ENCODE results near the gene FXR1.
"Not testable (repeated sequence)": the region's sequence is repeated elsewhere in the genome, so short reads cannot be mapped to it uniquely, and the experiment has no call there.

Gene FXR1

GRCh38 chr3:180934638-180935037 is 22.2 kb downstream of the FXR1 start:
- DNase-seq, result no peak

DNA sequence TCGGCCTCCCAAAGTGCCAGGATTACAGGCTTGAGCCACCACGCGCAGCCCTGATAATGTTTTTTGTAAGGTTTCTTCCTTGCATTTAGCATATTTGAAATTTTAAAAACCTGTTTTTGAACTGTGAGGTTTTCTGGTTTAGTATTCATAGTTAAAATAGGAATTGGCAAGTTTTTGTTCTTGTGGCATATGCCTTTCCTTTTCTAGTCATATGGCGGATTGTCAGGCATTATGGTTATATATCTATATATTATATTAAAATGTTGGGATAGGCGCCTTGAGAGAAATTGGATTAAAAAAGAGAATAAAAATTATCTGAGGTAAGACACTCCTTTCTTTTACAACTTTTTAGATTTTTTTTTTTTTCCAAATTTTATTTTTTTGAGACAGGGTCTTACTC is 28.4 kb downstream of the FXR1 start:
- no peak for DNase-seq

DNA sequence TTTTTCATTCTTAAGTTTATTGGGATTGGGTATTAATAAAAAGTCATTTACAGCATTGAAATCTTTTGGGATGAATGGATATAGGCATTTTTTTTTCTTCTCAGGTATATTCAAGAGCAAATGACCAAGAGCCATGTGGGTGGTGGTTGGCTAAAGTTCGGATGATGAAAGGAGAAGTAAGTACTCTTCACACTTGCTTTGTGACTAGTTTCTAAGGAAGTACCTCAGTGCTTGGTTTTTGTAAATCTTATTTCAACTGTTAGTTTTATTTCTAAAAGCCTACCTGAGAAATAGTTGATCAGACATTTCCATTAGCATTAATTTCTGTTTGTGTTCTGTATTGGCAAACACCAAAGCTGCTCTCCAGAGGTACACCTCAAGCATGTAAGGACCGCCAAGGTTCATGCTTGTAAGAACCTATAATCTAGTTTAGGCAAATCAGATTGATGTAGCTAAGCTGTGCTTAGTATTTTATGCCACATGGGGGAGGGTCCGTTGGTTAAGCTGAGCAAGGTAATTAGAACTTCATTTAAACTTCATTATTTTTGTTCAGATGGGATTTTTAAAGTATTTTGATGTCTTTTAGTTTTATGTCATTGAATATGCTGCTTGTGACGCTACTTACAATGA is 35.4 kb downstream of the FXR1 start:
- peak; percentile 30 to 46 for DNase-seq

DNA sequence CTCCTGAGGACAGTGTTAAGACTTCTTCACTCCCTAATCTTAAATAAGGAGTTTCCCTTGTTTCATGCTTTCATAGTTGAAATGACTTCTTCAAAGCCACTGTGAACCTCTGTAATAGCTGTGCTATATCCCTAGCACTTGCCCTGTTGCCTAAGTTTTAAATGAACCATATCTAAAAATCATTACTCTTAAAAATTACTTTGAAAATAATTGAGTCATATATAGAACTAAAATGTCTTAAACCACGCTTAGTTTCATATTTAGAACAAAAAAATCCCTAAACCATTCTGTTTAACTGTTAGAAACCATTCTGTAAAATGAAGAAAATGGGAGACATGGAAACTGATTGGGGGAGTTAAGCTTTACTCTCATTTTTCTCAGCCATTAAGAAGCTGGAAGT is 47.2 kb downstream of the FXR1 start:
- DNase-seq, result no peak

- DNase-seq, result no peak
Observed at GRCh38 chr3:180961087-180961486, 48.6 kb downstream of the FXR1 start.

DNA sequence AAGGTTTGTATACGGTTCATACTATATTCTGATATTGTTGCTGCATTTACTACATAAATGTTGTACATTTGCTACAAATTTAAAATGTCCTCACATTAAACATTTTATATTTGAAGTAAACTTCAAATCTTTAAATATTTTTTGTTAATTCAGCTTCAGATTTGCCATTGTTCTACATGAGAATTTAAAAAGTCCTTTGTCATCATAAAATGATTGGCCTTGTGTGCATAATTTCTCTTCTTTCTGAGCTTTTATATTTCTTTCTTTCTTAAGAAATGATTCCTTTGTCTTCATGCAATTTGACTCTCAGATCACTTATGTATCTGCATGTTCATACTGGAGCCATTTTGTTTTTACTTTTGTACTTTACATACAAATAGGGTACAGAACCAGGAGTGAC is 49.1 kb downstream of the FXR1 start:
- DNase-seq, result no peak

DNA sequence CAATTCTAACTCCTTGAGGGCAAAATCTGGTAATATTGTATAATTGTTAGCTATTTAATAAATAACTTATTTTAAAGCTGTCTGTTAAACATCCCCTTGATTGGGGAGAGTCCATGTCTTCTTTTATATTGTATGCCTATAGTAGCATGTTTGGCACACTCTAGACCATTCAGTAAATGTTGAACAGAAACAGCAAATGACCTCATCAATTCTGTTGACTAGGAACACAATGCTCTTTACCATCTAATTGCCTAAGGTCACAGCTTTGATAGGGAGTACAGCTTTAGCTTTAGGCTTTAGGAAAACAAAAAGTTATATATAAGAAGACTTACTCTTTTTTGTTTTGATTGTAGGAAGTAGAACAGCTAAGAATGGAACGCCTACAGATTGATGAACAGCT is 50.1 kb downstream of the FXR1 start:
- no peak for DNase-seq

DNA sequence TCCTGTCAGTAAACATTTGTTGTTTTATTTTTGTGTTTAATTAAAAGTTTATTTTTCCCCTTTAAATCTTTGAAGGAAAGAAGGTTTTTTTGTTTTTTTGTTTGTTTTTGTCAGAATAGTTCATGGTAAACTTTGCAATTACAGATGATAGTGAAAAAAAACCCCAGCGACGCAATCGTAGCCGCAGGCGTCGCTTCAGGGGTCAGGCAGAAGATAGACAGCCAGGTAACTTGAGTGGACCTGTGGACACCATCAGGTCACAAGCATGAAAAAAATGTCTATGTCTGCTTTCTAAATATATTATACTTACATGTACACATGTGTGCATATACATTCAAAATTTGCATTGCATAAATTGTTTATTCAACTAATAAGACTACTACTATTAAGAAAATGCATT is 58.5 kb downstream of the FXR1 start:
- no peak for DNase-seq

- DNase-seq, result no peak
Observed at GRCh38 chr3:180973543-180973942, 61.1 kb downstream of the FXR1 start.

DNA sequence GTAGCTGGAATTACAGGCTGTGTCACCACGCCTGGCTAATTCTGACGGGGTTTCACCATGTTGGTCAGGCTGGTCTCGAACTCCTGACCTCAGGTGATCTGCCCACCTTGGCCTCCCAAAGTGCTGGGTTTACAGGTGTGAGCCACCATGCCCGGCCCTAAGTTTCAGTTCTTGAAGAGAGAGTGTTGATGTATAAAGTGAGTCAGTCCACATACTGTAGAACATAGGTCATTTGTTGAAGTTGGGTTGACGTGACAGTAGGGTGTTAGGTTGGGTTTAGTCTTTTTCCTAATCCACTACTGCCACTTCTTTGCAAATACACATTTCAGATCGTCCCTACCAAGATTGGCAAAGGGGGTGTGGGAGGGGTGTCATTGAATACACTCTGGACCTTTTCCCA is 61.8 kb downstream of the FXR1 start:
- no peak for DNase-seq

GRCh38 chr3:180977498-180977897 is 65.0 kb downstream of the FXR1 start:
- no peak for DNase-seq

DNA sequence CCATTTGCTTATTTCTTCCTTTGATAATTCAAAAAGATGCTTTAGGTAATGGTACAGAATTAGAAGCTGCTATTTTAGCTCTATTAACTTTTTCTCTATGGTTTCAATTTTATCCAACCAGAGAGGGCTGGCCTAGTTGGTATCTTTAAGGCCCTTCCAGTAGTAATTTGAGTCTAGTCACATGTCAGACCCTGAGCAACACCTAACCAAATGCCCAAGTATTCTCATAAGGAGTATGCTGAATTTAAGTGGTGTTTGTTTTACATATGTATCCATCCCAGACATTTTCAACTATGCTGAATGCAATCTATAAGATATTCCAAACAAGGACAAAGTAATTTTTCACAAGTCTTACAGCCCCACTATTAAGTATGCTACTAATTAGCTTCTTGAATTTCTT is 67.5 kb downstream of the FXR1 start:
- DNase-seq, result no peak

DNA sequence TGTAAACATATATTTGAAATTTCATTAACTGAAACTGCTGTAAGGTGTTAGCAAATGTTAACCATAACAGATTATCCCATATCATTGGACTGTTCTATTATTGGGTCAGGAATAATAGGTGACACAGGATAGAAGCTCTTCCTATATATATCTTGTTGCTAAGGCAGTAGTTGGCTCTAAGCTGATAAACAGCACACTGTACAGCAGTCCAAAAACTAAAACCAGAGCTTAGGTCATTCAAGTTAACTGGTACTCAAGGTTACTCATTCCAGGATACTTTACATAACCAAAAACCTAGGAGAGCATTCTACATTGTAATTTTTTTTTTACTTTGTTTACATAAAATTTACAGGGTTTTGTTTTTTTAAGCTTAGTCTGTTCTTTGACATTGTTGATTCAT is 68.1 kb downstream of the FXR1 start:
- DNase-seq, result no peak

- DNase-seq, result no peak
Observed at GRCh38 chr3:180981912-180982311, 69.4 kb downstream of the FXR1 start.

DNA sequence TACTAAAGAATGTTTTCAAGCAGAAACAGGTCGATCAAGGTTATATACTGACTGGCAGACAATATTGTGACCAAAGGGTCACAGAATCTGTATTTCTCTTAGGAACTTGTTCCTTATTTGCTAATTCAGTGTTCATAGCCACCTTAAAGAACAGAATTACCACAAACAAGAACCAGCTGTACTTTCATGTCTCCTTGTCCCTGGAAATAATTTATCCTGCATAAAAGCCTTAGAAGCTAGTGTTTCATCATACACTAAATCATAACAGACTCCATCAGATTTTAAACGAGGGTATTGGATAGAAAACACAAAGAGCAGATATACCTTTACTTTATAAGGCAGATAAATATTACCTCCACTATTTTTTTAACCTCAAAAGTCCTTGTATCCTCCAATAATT is 70.7 kb downstream of the FXR1 start:
- no peak for DNase-seq

DNA sequence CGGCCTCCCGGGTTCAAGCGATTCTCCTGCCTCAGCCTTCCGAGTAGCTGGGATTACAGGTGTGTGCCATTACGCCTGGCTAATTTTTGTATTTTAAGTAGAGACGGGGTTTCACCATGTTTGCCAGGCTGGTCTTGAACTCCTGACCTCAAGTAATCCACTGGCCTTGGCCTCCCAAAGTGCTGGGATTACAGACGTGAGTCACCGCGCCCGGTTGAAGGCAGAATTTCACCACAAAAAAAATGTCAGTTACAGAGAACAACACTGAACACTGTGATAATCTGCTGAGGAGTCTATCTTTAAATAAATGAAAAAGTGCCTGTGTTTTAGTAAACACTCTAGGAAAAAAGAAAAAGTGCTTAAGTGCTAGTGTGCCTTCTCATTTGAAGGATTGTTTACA is 73.9 kb downstream of the FXR1 start:
- DNase-seq, result not testable (repeated sequence)

DNA sequence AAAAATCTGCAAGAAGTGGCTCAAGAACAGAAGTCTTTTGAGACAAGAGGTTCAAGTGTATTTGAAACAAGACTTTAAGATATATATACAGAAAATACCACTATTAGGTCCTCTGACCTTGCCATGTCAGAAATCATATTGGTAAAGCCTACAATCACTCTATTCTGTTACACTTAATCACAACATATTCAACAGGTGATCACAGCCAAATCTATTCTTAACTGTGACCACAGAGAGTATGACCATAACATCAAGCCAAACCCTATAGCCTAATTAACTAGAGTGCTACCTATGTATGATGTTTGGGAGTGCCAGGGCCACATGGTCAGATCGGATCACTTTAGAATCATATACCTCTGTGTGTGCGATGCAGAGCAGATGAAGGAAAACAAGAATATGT is 74.9 kb downstream of the FXR1 start:
- no peak for DNase-seq

- DNase-seq, result peak; percentile 96
Observed at GRCh38 chr3:180989291-180990163, 77.1 kb downstream of the FXR1 start, which contains the start of gene DNAJC19. Gene DNAJC19 (minus strand): TSS chr3:180989736. CDS start chr3:180989602, 134 bp downstream.

GRCh38 chr3:180990505-180990904 is 78.0 kb downstream of the FXR1 start:
- peak in 1 of 2 donors; percentile 11 for DNase-seq

GRCh38 chr3:180996415-180996932 is 84.0 kb downstream of the FXR1 start:
- no peak for DNase-seq

GRCh38 chr3:181002331-181002730 is 89.9 kb downstream of the FXR1 start:
- DNase-seq, result not testable (repeated sequence)

DNA sequence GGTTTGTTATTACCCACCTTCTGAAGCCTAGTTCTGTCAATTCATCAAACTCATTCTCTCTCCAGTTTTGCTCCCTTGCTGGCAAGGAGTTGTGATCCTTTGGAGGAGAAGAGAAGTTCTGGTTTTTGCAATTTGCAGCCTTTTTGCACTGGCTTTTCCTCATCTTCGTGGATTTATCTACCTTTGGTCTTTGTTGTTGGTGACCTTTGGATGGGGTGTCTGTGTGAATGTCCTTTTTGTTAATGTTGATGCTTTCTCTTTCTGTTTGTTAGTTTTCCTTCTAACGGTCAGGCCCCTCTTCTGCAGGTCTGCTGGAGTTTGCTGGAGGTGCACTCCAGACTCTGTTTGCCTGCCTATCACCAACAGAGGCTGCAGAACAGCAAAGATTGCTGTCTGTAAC is 91.0 kb downstream of the FXR1 start:
- DNase-seq, result not testable (repeated sequence)

GRCh38 chr3:181006541-181006940 is 94.1 kb downstream of the FXR1 start:
- no peak for DNase-seq

DNA sequence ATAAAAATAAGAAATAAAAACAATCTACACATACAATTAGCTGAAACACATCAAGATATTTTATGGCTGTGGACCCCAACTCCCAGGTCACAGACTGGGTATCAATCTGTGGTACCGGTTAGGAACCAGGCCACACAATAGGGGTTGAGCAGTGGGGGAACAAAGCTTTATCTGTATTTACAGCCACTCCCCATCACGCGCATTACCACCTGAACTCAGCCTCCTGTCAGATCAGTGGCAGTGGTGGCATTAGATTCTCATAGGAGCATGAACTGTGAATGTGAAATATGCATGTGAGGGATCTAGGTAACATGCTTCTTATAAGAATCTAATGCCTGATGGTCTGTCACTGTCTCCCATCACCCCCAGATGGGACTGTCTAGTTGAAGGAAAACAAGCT is 94.8 kb downstream of the FXR1 start:
- DNase-seq, result no peak

Data from inflammatory macrophage (primary cell).